Measurements from ENCODE around the gene YWHAE.

DNA sequence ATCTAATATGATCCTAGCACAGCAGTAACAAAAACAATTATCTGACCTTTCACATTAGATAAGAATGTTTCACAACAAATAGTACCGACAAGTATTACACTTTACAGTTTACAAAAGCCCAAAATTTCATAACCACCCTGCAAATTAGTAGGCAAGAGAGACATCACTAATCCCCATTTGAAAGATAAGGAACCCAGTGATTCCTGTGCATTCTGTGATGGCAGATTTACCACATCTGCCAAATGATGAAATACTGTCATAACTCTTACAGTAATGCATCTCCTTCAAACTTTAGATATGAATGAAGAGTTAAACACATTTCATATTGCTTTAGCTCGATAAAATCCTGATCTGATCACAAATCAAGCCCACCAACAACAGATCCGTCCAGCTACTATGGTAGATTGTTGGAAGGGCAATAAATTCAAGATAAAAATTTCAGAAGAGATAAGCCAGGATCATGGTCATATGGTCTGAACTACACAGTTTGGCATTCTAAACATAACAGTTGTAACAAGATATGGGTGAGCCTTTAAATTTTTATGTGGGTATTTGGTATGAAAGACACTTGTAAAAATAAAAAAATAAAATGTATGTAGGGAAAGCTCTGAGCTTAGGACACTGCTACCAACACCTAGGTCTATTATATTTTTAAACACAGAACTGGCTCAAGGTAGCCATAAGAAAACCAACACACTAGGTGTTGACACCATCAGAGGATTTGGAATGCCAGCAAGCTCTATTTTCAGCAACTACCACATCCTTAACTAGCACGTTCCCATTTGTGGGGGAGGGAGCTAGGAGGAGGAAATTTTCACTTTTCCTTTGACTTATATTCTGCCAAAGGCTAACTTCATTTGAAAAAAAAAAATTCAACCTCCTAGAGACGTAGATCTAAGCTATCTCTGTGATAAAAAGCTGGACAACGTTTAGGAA, 9.3 kb downstream of the YWHAE start:
- TF ChIP-seq SP1 (IDR thresholded peaks at IDR 0.05) (no peak), BHLHE40 (IDR thresholded peaks at IDR 0.05; ENCODE audit: borderline replicate concordance) (no peak), FOXM1 (IDR thresholded peaks at IDR 0.05; ENCODE audit: borderline replicate concordance) (no peak), ELF4 (IDR thresholded peaks at IDR 0.05) (no peak), FOXK2 (IDR thresholded peaks at IDR 0.05) (no peak), SUZ12 (IDR thresholded peaks at IDR 0.05) (no peak), ARNT (IDR thresholded peaks at IDR 0.05) (no peak), ZNF384 (IDR thresholded peaks at IDR 0.05) (no peak), TARDBP (IDR thresholded peaks at IDR 0.05) (no peak), FOXA1 (IDR thresholded peaks at IDR 0.05) (no peak), NFRKB (IDR thresholded peaks at IDR 0.05) (no peak)
- TF ChIP-seq, protein P1, sequence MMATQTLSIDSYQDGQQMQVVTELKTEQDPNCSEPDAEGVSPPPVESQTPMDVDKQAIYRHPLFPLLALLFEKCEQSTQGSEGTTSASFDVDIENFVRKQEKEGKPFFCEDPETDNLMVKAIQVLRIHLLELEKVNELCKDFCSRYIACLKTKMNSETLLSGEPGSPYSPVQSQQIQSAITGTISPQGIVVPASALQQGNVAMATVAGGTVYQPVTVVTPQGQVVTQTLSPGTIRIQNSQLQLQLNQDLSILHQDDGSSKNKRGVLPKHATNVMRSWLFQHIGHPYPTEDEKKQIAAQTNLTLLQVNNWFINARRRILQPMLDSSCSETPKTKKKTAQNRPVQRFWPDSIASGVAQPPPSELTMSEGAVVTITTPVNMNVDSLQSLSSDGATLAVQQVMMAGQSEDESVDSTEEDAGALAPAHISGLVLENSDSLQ (IDR thresholded peaks at IDR 0.05): peak; percentile 51

All from HEK293T (cell line).